T-helper 1 cell treated with Interleukin-12 subunit alpha and Interleukin-12 subunit beta and Interleukin-4 antibody, amounts not matched to agents 30 ng/mL and 1 ng/mL, for 36 hours (primary cell): Measurements from ENCODE around the gene RIN1. TPM values are rescaled to one million over a fixed set of nuclear protein-coding genes. Genes with fewer than 3 reads are reported as not detected.
"Not testable (repeated sequence)": the region's sequence is repeated elsewhere in the genome, so short reads cannot be mapped to it uniquely, and the experiment has no call there.

Experiments used
- intact Hi-C: fragments of 100-400 bp; cut with micrococcal nuclease; formaldehyde crosslinking; loops from one replicate; pipeline ENCODE4 v1.15.1; 2024
- total RNA-seq: library from RNA; stranded (reverse); gene quantifications from 2 replicates; pipeline ENCODE4 v1.2.3, GENCODE V29; 2022

The RIN1 gene
- total RNA-seq, 1 donor from 2014 or later = 1.3 TPM

- intact Hi-C loops = no loop called here
These were observed 25.3 kb upstream of the RIN1 start for GRCh38 chr11:66361502-66361941.

GRCh38 chr11:66360406-66361073 is 24.3 kb upstream of the RIN1 start:
- intact Hi-C loops = no loop called here

DNA sequence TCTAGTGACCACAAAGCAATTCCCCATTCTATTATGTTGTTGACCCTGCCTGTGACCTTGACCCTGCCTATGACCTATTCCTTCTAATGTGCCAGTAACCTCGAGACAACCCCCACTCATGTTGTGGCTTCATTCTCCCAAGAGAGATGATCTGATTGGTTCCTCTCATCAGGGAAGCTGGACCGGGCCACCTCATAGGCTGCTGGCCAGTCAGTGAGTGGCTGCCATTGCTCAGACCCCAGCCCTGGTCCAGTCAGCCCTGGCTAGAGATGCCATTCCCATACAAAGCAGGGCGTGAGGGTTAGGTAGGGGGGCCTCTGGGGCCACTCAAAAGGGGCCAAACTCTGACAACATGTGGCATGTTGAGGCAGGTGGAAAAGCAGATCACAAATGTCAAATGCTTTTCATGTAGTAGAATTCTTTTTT is 23.4 kb upstream of the RIN1 start:
- intact Hi-C loops = no loop called here

DNA sequence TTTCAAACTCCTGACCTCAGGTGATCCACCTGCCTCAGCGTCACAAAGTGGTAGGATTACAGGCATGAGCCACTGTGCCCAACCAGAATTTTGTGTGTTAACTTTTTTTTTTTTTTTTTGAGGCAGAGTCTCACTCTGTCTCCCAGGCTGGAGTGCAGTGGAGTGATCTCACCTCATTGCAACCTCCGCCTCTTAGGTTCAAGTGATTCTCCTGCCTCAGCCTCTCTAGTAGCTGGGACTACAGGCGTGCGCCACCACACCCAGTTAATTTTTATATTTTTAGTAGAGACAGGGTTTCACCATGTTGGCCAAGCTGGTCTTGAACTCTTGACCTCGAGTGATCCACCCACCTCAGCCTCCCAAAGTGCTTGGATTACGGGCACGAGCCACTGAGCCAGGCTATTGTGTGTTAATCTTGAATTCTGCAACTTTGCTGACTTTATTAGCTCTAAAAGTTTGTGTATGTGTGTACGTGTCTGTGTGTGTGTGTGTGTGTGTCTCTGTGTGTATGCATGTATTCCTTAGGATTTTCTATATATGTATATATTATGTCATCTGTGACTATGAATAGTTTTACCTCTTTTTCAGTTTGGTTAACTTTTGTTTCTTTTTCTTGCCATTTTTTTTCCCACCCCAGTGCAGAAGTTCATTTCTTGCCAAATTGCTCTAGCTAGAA is 14.5 kb upstream of the RIN1 start:
- intact Hi-C loops = not testable (repeated sequence)

- intact Hi-C loops = loop anchor here (2.0 to 10.0 kb wide), 3 partner anchors 16 to 1224 kb away; partner anchors contain the start of genes FAU, MRPL49 and SF3B2
These were observed 12.8 kb upstream of the RIN1 start for GRCh38 chr11:66349084-66349386.

- intact Hi-C loops = loop anchor here (1.0 to 10.0 kb wide), 4 partner anchors 17 to 1223 kb away; partner anchors contain the start of genes FAU, MRPL49 and SF3B2
These were observed 11.4 kb upstream of the RIN1 start, which contains the start of gene B4GAT1 for GRCh38 chr11:66347425-66348276. Gene B4GAT1, minus strand, starts transcription at chr11:66347629. Its CDS starts 84 bp downstream, at chr11:66347545.

- intact Hi-C loops = loop anchor here (5.0 to 10.0 kb wide), 2 partner anchors 294 to 1222 kb away; partner anchors contain the start of genes FAU, MRPL49 and SF3B2
These were observed 10.5 kb upstream of the RIN1 start for GRCh38 chr11:66346476-66347424.

DNA sequence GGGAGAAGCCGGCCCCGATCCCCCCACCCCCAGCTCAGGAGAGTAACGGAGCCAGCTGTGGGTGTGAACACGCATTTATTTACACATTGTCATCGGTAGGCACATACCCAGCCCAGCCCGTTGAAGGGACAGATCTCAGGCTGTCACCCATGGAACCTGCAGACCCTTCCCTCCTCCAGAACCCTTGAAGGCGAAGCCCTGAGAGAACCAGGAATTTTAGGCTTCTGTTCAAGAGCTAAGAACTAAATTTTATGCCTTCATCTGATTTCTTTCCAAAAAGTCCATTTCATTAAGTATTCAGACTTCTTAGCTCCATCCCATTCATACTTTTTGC is 9.0 kb upstream of the RIN1 start:
- intact Hi-C loops = loop anchor here (1.0 to 10.0 kb wide), 11 partner anchors 17 to 1220 kb away; partner anchors contain the start of genes FAU, MRPL49, RAB1B and RCE1

- intact Hi-C loops = loop anchor here (1.0 to 10.0 kb wide), 12 partner anchors 16 to 1220 kb away; partner anchors contain the start of genes DPP3, FAU, MRPL49 and RAB1B
These were observed 8.5 kb upstream of the RIN1 start, which contains the start of gene BRMS1 for GRCh38 chr11:66344550-66345315. Gene BRMS1, minus strand, starts transcription at chr11:66345104. Its CDS starts 2,870 bp downstream, at chr11:66342234.

- intact Hi-C loops = loop anchor here (10.0 kb wide), 1 partner anchor 1218 kb away; the partner anchor contains the start of genes FAU and MRPL49
These were observed 6.9 kb upstream of the RIN1 start for GRCh38 chr11:66343176-66343575.

DNA sequence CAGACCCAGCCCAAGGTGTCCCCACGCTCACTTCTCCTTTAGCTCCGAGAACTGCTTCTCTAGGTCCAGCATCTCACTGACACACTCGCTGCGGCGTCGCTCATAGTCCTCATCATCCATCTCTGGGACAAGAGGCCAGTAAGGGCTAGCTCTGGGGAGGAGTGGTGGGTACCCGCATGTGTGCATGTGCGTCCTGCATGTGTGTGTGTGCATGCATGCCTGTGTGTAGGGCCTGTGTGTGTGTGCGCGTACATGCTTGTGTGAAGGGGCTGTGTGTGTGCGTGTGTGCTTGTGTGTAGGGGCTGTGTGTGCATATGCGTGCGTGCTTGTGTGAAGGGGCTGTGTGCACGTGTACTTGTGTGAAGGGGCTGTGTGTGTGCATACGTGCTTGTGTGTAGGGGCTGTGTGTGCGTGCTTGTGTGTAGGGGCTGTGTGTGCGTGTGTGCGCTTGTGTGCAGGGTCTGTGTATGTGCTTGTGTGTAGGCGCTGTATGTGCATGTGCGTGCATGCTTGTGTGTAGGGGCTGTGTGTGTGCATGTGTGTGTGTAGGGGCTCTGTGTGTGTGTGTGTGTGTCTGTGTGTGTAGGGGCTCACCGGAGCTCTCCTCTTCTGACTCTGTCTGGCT is 5.4 kb upstream of the RIN1 start:
- intact Hi-C loops = loop anchor here (10.0 kb wide), 1 partner anchor 1217 kb away; the partner anchor contains the start of genes FAU and MRPL49

DNA sequence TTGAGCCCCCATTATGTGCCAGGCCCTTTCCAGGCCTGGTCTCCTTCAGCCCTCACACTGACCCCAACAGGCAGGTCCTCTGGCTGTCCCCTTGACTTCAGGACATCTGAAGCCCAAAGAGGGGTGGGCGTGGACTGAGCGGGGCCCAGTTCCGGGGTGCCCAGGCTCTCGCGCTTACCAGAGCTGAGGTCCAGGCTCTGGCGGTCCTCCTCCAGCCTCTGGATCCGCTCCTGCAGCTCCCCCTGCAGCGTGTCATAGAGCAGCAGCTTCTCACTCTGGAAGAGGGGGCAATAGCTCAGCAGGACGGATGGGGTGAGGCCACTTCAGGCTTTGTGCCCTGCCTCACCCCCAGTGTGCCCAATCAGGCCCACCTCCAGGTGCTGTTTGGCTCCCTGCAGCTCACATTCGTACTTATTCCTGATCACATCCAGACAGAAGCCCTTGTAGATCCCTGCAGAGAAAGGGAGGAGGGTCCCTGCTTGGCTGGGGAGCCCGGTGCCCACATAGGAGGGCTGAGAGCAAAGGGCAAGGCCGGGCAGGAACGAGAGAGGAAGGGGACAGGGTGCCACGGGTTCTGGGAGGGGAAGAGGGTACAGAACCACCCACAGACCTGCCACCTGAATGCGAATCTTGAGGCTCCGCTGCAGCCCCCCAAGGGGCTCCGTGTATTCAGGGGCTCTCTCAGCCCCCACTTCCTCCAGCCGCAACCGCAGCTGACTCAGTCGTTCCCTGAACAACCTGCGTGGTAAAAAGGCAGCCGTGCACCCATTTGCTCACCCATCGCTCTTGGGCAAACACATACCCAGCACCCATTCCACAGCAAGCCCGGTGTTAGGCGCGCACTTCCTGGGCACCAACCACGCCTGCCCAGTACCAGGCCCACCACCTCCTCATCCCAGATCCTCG is 4.6 kb upstream of the RIN1 start:
- intact Hi-C loops = loop anchor here (10.0 kb wide), 1 partner anchor 1216 kb away; the partner anchor contains the start of genes FAU and MRPL49

GRCh38 chr11:66339686-66340483 is 3.7 kb upstream of the RIN1 start:
- intact Hi-C loops = loop anchor here (10.0 kb wide), 1 partner anchor 1215 kb away; the partner anchor contains the start of genes FAU and MRPL49

DNA sequence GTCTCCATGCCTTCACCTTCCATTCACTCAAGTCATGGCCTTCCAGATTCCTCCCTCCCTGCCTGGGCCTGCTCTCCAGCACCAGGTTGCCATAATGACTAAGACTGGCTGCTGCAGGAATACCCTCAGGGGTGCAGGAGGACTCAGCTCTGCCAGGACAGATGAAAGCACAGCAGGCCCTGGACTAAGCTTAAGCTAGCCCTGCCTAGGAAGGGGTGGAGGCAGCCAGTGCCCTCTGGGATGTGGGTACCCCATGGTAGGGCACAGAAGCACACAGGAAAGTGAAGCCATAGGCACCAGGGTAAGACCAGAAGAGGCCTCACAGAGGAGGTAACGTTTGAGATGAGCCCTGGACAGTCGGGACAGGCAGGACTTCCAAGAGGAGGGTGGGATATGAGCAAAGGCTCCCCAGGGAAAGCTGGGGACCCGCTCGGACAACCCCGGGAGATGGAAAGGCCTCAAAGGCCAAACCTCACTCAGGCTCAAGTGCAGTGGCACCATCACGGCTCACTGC is 3.0 kb upstream of the RIN1 start:
- intact Hi-C loops = no loop called here

GRCh38 chr11:66338276-66339161 is 2.3 kb upstream of the RIN1 start:
- intact Hi-C loops = no loop called here
